Glutamatergic neuron (in vitro differentiated cells): ENCODE data around the gene TMPRSS3. TPM values are rescaled to one million over a fixed set of nuclear protein-coding genes. Genes with fewer than 3 reads are reported as not detected.
"Not testable (repeated sequence)": the region's sequence is repeated elsewhere in the genome, so short reads cannot be mapped to it uniquely, and the experiment has no call there.

Source experiments
- DNase-seq: peaks from one replicate; pipeline ENCODE4 v3.0.0; 2022
- H3K27ac Mint-ChIP-seq: one replicate; pipeline ENCODE4 v1.8.0; 2020; ENCODE audit warnings: mild to moderate bottlenecking, mixed read lengths, inconsistent platforms; ENCODE audit not compliant: unreplicated experiment
- H3K27me3 Mint-ChIP-seq: one replicate; pipeline ENCODE4 v1.8.0; 2020; ENCODE audit warnings: mild to moderate bottlenecking, moderate library complexity, mixed read lengths, inconsistent platforms; ENCODE audit not compliant: unreplicated experiment
- H3K36me3 Mint-ChIP-seq: one replicate; pipeline ENCODE4 v1.8.0; 2020; ENCODE audit warnings: mild to moderate bottlenecking, mixed read lengths, inconsistent platforms; ENCODE audit not compliant: unreplicated experiment
- H3K4me1 Mint-ChIP-seq: one replicate; pipeline ENCODE4 v1.8.0; 2020; ENCODE audit warnings: mild to moderate bottlenecking, low read depth, mixed read lengths, inconsistent platforms; ENCODE audit not compliant: unreplicated experiment
- H3K4me3 Mint-ChIP-seq: one replicate; pipeline ENCODE4 v1.8.0; 2020; ENCODE audit warnings: mild to moderate bottlenecking, mixed read lengths, inconsistent platforms; ENCODE audit not compliant: unreplicated experiment
- H3K9me3 Mint-ChIP-seq: one replicate; pipeline ENCODE4 v1.8.0; 2020; ENCODE audit warnings: mild to moderate bottlenecking, moderate library complexity, mixed read lengths, inconsistent platforms; ENCODE audit not compliant: unreplicated experiment
- total RNA-seq: library from RNA; stranded (reverse); fragmentation: NEBNext Ultra II Directional; extraction: Animal tissue kit (Norgen Biotek cat#: 25700); gene quantifications from one replicate; pipeline ENCODE4 v1.2.1, GENCODE V29; 2021; ENCODE audit not compliant: unreplicated experiment
- TF ChIP-seq, protein P1 (sequence below): fragments of 200-600 bp; sonication (generic); IDR thresholded peaks from one replicate; pipeline ENCODE4 v1.5.0; 2021; ENCODE audit not compliant: partially characterized antibody, unreplicated experiment

The TMPRSS3 gene
- total RNA-seq, 1 donor from 2014 or later = 0.71 TPM

DNA sequence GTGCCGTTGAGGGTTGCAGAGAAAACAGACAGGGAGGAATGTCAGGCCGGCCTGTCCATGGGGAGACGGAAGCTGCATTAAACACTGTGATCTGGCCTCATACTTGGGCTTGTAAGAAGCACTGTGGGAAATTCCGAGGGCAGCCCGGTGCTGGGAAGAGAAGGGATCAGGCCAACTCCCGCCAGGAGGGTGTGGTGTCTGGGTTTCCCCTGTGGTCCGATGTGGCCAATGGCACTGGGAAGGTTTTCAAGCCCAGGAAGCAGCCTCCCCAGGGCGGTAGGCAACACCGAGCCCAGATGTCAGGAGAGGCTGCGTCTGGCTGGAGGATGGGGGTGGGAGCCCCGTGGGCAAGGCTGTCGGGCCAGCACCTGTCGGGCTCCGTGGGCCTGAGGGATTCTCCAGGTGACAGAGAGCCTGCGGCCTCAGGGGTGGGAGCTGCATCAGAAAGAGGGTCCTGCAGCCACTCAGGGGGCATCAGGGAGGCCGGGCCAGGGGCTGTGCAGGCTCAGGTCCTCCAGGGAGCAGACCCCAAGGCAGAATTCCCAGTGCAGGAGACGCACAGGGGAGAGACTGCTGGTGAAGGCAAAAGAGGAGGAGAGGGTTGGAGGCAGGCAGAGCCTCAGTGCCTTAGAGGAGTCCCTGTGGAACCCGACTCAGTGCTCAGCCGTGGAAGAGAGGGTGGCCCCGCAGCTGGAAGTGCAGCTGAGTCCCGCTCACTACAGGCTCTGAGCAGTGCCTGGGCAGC is 16.2 kb upstream of the TMPRSS3 start:
- Mint-ChIP-seq H3K4me1 (peaks cover 10% of the 10 kb centered on the region), H3K9me3 (no peaks in the 10 kb centered on the region), H3K4me3 (no peak overlapping the region), H3K27me3 (peaks cover 9% of the 10 kb centered on the region), H3K27ac (no peak overlapping the region), H3K36me3 (no peaks in the 10 kb centered on the region)
- peak; percentile 39 for DNase-seq
- TF ChIP-seq, protein P1, sequence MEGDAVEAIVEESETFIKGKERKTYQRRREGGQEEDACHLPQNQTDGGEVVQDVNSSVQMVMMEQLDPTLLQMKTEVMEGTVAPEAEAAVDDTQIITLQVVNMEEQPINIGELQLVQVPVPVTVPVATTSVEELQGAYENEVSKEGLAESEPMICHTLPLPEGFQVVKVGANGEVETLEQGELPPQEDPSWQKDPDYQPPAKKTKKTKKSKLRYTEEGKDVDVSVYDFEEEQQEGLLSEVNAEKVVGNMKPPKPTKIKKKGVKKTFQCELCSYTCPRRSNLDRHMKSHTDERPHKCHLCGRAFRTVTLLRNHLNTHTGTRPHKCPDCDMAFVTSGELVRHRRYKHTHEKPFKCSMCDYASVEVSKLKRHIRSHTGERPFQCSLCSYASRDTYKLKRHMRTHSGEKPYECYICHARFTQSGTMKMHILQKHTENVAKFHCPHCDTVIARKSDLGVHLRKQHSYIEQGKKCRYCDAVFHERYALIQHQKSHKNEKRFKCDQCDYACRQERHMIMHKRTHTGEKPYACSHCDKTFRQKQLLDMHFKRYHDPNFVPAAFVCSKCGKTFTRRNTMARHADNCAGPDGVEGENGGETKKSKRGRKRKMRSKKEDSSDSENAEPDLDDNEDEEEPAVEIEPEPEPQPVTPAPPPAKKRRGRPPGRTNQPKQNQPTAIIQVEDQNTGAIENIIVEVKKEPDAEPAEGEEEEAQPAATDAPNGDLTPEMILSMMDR = no peak

DNA sequence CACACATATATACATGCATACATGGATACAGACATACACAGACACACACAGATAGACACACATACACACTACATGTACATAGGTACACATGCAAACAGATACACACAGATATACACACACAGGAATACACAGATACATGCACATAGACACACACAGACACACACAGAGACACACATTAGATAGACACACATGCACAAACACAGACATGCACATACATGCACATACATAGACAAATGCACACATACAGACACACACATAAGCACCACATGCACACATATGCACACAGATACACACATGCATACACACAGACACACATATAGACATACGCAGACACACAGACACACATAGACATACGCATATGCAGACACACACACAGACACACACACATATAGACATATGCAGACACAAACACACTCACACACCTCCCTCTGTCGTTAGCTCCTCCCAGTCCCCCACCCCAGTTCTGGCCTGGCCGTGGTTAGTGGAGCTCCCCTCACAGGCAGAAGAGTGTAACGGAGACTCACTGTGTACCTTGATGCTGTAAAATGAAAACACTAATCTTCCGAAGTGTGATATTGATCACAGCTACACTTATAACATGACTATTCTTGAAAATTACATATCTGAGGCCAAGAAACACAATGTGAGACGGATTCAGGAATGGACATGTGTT is 15.5 kb upstream of the TMPRSS3 start:
- Mint-ChIP-seq H3K4me1 (peaks cover 9% of the 10 kb centered on the region), H3K27me3 (peaks cover 9% of the 10 kb centered on the region), H3K4me3 (no peak overlapping the region), H3K36me3 (no peaks in the 10 kb centered on the region), H3K27ac (no peak overlapping the region), H3K9me3 (no peaks in the 10 kb centered on the region)
- DNase-seq = peak; percentile 57
- TF ChIP-seq, protein P1 = no peak

DNA sequence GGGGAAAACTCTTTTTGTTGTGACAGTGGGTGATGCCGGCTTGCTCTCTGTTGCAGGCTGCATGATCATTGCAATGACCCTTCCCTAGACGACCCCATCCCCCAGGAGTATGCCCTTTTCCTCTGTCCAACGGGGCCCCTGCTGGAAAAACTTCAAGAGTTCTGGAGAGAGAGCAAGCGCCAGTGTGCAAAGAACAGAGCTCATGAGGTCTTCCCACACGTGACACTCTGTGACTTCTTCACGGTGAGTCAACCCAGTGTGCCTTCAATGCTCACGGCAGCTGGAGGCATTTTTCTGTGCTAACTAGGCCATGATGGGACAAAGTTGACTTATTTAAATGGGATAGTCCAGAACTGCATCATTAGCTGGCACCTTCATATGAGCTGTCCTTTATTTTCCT is 13.5 kb upstream of the TMPRSS3 start:
- Mint-ChIP-seq H3K27me3 (peaks cover 8% of the 10 kb centered on the region), H3K9me3 (no peaks in the 10 kb centered on the region), H3K27ac (no peak overlapping the region), H3K4me1 (peaks cover 6% of the 10 kb centered on the region), H3K36me3 (no peaks in the 10 kb centered on the region), H3K4me3 (no peak overlapping the region)
- TF ChIP-seq, protein P1 = no peak
- DNase-seq = no peak

DNA sequence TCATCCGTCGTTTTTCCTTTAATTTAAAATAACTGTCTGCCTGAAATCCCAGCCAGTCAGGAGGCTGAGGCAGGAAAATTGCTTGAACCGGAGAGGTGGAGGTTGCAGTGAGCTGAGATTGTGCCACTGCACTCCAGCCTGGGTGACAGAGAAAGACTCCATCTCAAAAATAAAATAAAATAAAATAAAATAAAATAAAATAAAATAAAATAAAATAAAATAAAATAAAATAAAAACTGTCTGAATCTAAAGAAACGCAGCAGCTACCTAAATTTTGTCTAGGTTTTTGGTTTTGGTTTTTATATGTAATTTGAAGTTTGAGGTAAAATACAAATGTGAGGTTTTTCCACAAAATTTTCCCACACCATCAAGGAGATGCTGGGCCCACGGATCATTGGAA is 12.9 kb upstream of the TMPRSS3 start:
- not testable (repeated sequence) for H3K36me3 Mint-ChIP-seq

DNA sequence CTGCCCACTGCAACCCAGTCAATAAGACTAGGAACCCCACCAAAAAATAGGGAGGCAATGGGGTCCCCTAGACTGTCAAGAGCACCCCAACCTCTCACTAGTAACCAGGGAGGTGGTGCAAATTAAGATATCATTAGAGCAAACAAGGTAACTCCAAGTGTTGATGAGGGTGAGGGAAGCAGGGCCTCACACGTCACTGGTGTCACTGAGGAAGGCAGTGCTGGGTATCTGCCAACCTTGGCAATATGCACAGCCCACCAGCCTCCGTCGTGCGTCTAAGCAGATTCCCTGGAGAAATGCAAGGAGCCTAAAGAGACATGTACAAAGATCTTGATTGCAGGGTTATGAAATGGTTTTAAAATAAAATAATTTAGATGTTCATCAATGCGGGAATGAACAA is 11.6 kb upstream of the TMPRSS3 start:
- Mint-ChIP-seq H3K27me3 (peaks cover 2% of the 10 kb centered on the region), H3K4me3 (no peak overlapping the region), H3K36me3 (no peaks in the 10 kb centered on the region), H3K9me3 (no peaks in the 10 kb centered on the region), H3K4me1 (peaks cover 4% of the 10 kb centered on the region), H3K27ac (no peak overlapping the region)
- TF ChIP-seq, protein P1 = no peak
- no peak for DNase-seq

More for the DNA sequence above, 12.9 kb upstream of the TMPRSS3 start:
- not testable (repeated sequence) for H3K27me3 Mint-ChIP-seq, H3K27ac Mint-ChIP-seq, H3K4me1 Mint-ChIP-seq, DNase-seq, H3K9me3 Mint-ChIP-seq, H3K4me3 Mint-ChIP-seq
